Neural crest cell (in vitro differentiated cells): ENCODE results near the gene ZER1. TPM values are rescaled to one million over a fixed set of nuclear protein-coding genes. Genes with fewer than 3 reads are reported as not detected.

Source experiments
- DNase-seq: peaks from one replicate; pipeline ENCODE4 v3.0.0; 2021; ENCODE audit warnings: low read depth, mixed read lengths, low spot score
- H3K27ac Mint-ChIP-seq: one replicate; pipeline ENCODE4 v1.8.0; 2021; ENCODE audit warnings: mild to moderate bottlenecking, mixed read lengths; ENCODE audit not compliant: unreplicated experiment
- H3K27me3 Mint-ChIP-seq: 2 replicates; pipeline ENCODE4 v1.8.0; 2021; ENCODE audit warnings: low read depth, mild to moderate bottlenecking, mixed read lengths
- H3K36me3 Mint-ChIP-seq: 2 replicates; pipeline ENCODE4 v1.8.0; 2021; ENCODE audit warnings: low read depth, mild to moderate bottlenecking, mixed read lengths
- H3K4me1 Mint-ChIP-seq: 2 replicates; pipeline ENCODE4 v1.8.0; 2021; ENCODE audit warnings: mixed read lengths
- H3K4me3 Mint-ChIP-seq: one replicate; pipeline ENCODE4 v1.8.0; 2021; ENCODE audit warnings: mild to moderate bottlenecking, mixed read lengths
- H3K9me3 Mint-ChIP-seq: 2 replicates; pipeline ENCODE4 v1.8.0; 2021; ENCODE audit warnings: mixed read lengths
- total RNA-seq: library from RNA; stranded (reverse); gene quantifications from 2 replicates; pipeline ENCODE4 v1.2.1, GENCODE V29; 2021
- TF ChIP-seq, protein P1 (sequence below): fragments of 200-600 bp; sonication (generic); conservative IDR thresholded peaks from 2 replicates; pipeline ENCODE4 v1.5.0; 2021; ENCODE audit warnings: antibody characterized with exemption, mild to moderate bottlenecking

The ZER1 gene
- total RNA-seq, 1 donor from 2014 or later, result 19.1 TPM

DNA sequence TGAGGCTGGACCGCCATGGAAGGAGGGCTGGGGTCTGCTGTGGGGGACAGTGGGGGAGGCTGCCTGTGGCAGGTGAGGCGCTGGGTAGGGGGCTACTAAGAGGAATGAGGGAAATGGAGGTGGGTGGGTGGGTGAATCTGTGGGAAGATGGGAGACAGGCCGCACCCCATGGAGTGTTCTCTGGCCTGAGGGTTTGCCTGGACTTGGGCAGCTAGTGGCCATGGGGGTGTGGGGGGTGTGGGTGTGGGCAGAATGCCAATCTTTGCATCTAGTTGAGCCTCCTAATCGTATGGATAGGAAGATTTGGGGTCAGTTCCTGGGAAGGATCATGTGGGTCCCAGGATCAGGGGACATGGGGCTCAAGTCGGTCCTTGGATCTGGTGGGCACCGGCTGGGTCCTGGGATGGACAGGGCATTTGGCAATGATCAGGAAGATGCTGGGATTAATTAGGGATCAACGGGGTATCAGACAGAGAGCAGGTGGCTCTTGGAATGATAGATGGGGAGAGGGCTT, 48.3 kb downstream of the ZER1 start:
- no peak for DNase-seq

DNA sequence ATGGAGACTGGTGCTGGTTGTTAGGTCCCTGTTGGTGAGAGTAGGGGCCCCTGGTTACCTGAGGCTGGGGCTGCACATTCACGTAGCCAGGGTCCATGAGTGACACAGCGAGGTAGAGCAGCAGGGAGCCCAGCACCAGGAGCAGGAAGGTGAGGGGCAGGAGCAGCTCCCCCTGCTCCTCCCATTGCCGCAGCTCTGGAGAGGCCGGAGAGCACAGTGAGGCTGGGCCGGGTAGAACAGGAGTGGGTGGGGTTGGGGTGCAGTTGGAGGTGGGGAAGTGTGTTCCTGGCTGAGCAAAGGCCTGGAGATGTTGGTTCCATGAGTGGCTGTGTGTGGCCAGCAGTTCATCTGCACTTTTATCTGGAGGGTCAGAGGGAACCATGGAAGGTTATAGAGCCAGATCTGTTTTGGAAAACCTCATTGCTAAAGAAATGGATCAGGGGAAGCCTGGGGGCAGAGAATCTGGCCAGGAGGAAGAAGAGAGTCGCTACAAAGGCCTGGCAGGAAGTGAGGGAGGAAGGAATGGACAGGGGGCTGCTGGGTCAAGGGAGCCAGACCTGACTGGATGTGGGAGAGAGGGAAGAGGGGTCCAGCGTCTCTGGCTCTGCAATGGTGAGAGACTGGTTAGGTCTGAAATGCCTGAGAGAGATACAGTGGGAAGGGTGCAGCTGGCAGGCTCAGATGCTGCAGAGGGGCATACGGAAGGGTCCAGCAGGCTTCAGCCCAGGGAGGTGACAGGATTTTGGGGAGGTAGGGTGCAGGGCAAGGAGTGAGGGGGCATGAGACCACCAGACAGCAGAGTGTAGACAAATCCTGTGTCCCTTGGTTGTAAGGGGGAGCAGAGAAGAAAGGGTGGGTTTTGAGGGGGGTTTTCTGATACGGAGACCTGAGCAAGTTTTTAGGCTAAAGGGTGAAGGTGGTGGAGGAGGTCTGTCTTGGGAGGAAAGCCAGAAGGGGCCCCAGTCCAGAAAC, 49.1 kb downstream of the ZER1 start:
- Mint-ChIP-seq H3K9me3 (peaks cover 3% of the 10 kb centered on the region), H3K36me3 (no peaks in the 10 kb centered on the region), H3K4me3 (peak overlapping the region; percentile 89), H3K27ac (no peak overlapping the region), H3K27me3 (peaks cover 4% of the 10 kb centered on the region), H3K4me1 (peaks cover 30% of the 10 kb centered on the region)
- DNase-seq, result no peak
- TF ChIP-seq, protein P1, sequence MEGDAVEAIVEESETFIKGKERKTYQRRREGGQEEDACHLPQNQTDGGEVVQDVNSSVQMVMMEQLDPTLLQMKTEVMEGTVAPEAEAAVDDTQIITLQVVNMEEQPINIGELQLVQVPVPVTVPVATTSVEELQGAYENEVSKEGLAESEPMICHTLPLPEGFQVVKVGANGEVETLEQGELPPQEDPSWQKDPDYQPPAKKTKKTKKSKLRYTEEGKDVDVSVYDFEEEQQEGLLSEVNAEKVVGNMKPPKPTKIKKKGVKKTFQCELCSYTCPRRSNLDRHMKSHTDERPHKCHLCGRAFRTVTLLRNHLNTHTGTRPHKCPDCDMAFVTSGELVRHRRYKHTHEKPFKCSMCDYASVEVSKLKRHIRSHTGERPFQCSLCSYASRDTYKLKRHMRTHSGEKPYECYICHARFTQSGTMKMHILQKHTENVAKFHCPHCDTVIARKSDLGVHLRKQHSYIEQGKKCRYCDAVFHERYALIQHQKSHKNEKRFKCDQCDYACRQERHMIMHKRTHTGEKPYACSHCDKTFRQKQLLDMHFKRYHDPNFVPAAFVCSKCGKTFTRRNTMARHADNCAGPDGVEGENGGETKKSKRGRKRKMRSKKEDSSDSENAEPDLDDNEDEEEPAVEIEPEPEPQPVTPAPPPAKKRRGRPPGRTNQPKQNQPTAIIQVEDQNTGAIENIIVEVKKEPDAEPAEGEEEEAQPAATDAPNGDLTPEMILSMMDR, result no peak

More for the DNA sequence above, 48.3 kb downstream of the ZER1 start:
- peaks cover 3% of the 10 kb centered on the region for H3K9me3 Mint-ChIP-seq
- H3K4me3 Mint-ChIP-seq, result peak overlapping the region; percentile 89
- no peaks in the 10 kb centered on the region for H3K36me3 Mint-ChIP-seq
- peaks cover 30% of the 10 kb centered on the region for H3K4me1 Mint-ChIP-seq
- peaks cover 4% of the 10 kb centered on the region for H3K27me3 Mint-ChIP-seq
- peak overlapping the region; percentile 48 for H3K27ac Mint-ChIP-seq
- TF ChIP-seq, protein P1, result no peak

DNA sequence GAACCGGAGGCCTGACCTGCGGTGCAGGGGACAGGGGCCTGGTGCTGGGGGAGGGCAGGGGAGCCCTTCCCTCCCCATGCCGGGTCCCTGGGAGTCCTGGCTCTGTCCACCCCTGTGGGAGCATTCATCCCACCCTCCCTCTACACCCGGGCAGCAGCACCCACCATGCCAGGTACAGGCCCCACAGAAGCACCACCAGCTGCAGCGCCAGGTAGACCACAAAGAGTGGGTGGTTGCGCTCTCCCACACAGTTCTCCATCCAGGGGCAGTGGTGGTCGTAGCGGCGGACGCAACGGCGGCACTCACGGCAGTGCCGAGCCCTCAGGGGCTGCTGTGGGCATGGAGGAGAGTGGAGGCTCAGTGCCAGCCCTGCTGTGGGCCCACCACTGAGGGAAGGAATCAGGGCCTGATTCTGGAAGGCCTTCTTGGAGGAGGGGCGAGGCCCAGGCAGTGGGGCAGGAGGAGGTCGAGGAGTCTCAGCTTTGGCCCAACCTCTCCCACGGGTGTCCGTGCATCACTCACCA, 50.2 kb downstream of the ZER1 start:
- peaks cover 3% of the 10 kb centered on the region for H3K9me3 Mint-ChIP-seq
- TF ChIP-seq, protein P1, result no peak

DNA sequence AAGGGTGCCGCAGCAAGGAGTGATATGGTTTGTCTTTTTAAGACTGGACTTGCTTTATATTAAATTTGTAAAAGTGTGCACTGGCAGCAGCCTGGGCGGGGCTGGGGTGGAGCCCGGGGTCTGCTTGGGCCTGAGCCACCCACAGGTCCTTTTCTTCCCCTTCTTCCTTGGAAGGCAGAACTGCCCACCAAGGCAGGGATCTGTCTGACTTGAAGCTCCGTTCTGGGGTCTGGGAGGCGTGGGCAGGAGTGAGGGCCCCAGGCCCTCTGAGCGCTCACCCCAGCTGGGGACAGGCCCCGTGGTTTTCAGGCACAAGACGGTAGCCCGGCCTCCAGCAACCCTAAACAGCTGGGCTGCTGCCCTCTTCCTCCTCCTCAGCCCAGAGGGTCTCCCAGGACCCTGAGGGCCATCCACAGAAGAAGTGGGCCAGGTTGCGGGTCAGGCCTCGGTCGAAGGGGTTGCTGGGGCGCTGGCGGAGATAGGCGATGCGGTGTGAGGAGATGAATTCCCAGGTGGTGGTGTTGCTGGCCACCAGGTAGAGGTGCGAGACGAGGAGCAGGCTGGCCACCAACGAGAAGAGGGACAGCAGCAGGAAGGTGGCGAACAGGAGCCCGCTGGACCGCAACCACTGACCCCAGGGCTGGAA, 50.8 kb downstream of the ZER1 start:
- H3K4me1 Mint-ChIP-seq, result peaks cover 27% of the 10 kb centered on the region
- H3K27ac Mint-ChIP-seq, result no peak overlapping the region
- H3K27me3 Mint-ChIP-seq, result peaks cover 4% of the 10 kb centered on the region
- DNase-seq, result no peak
- H3K4me3 Mint-ChIP-seq, result no peak overlapping the region
- peaks cover 3% of the 10 kb centered on the region for H3K9me3 Mint-ChIP-seq
- no peaks in the 10 kb centered on the region for H3K36me3 Mint-ChIP-seq
- TF ChIP-seq, protein P1, result no peak

More for the DNA sequence above, 50.2 kb downstream of the ZER1 start:
- Mint-ChIP-seq H3K4me3 (peak overlapping the region; percentile 89), H3K4me1 (peaks cover 30% of the 10 kb centered on the region), H3K36me3 (no peaks in the 10 kb centered on the region), H3K27ac (no peak overlapping the region), H3K27me3 (peaks cover 4% of the 10 kb centered on the region)
- no peak for DNase-seq

DNA sequence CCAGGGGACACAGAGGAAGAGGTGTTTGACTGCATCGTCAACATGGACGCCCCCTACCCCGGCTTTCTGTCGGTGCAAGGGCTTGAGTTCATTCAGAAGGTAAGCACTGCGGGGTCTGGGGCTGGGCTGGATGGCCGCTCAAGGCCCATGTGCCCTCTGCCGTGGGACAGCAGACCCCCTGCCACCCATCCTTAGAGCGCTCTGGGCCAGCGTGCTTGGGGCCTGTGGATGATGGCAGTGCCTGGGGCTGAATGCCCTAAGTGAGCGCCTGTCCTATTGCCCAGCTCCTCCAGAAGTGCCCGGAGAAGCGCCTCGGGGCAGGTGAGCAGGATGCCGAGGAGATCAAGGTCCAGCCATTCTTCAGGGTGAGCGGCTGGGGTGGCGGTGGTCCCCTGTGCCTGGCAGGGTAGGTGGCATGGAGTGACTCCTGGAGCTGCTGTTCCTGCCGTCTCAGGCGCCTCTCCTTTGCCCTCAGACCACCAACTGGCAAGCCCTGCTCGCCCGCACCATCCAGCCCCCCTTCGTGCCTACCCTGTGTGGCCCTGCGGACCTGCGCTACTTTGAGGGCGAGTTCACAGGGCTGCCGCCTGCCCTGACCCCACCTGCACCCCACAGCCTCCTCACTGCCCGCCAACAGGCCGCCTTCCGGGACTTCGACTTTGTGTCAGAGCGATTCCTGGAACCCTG, 51.7 kb downstream of the ZER1 start:
- H3K27ac Mint-ChIP-seq, result no peak overlapping the region
- DNase-seq, result no peak
- H3K4me1 Mint-ChIP-seq, result peaks cover 25% of the 10 kb centered on the region
- peaks cover 3% of the 10 kb centered on the region for H3K27me3 Mint-ChIP-seq
- no peaks in the 10 kb centered on the region for H3K36me3 Mint-ChIP-seq
- TF ChIP-seq, protein P1, result no peak
- H3K4me3 Mint-ChIP-seq, result peak overlapping the region; percentile 38
- H3K9me3 Mint-ChIP-seq, result peaks cover 2% of the 10 kb centered on the region
